K562 treated with DMSO at 1 percent for 4 hours (cell line): ENCODE measurements around the gene SLC25A22. TPM values are rescaled to one million over a fixed set of nuclear protein-coding genes. Genes with fewer than 3 reads are reported as not detected.

ENCODE experiments used
- total RNA-seq: library from RNA; unstranded; fragments of 300-600 nt; gene quantifications from 2 replicates; pipeline ENCODE4 v1.2.3, GENCODE V29; 2022; ENCODE audit not compliant: insufficient read depth

The SLC25A22 gene
- total RNA-seq = 27.7 and 36.2 TPM in 2 replicates

GRCh38 chr11:798093-798713, at the start of gene SLC25A22:
Gene SLC25A22 (minus strand): TSS chr11:798281. CDS start chr11:795006, 3,275 bp downstream.

GRCh38 chr11:842370-843002, 44.4 kb upstream of the SLC25A22 start, which contains the start of the genes POLR2L and TSPAN4:
Gene POLR2L (minus strand): TSS chr11:842529. CDS start chr11:842508, 21 bp downstream.
Gene TSPAN4 (plus strand): TSS chr11:842852. CDS start chr11:850305, 7,453 bp downstream.

GRCh38 chr11:832529-833113, 34.5 kb upstream of the SLC25A22 start, which contains the start of gene CD151:
Gene CD151 (plus strand): TSS chr11:832952. CDS start chr11:836070, 3,118 bp downstream.

GRCh38 chr11:827897-828192, 29.8 kb upstream of the SLC25A22 start, which contains the start of gene CRACR2B:
Gene CRACR2B (plus strand): TSS chr11:827919. CDS start chr11:828608, 689 bp downstream.

GRCh38 chr11:818396-819128, 20.5 kb upstream of the SLC25A22 start, which contains the start of gene PNPLA2:
Gene PNPLA2 (plus strand): TSS chr11:818914. CDS start chr11:819719, 805 bp downstream.

GRCh38 chr11:809287-810039, 11.4 kb upstream of the SLC25A22 start, which contains the start of gene RPLP2:
Gene RPLP2 (plus strand): TSS chr11:809967. CDS start chr11:810235, 268 bp downstream.

GRCh38 chr11:789943-790342, 8.1 kb downstream of the SLC25A22 start, which contains the start of gene CEND1:
Gene CEND1 (minus strand): TSS chr11:790090. CDS start chr11:788576, 1,514 bp downstream.

GRCh38 chr11:777288-778255, 20.5 kb downstream of the SLC25A22 start, which contains the start of gene GATD1:
Gene GATD1 (minus strand): TSS chr11:777487. CDS start chr11:777462, 25 bp downstream.

GRCh38 chr11:747158-748006, 50.7 kb downstream of the SLC25A22 start, which contains the start of gene TALDO1:
Gene TALDO1 (plus strand): TSS chr11:747464. CDS start chr11:747482, 18 bp downstream.

Other genes starting within 250 kb of the SLC25A22 start
- 4.5 and 5.5 TPM in 2 replicates for gene LMNTD2, start 237.5 kb downstream of the SLC25A22 start, total RNA-seq
- gene RASSF7, start 237.3 kb downstream of the SLC25A22 start, total RNA-seq = 41.0 and 43.1 TPM in 2 replicates
- 11.7 and 15.2 TPM in 2 replicates for gene PHRF1, start 221.8 kb downstream of the SLC25A22 start, total RNA-seq
- gene IRF7, start 182.3 kb downstream of the SLC25A22 start, total RNA-seq = 31.7 and 39.7 TPM in 2 replicates
- gene CDHR5, start 173.3 kb downstream of the SLC25A22 start, total RNA-seq = not detected in 2 replicates
- gene SCT, start 171.1 kb downstream of the SLC25A22 start, total RNA-seq = not detected in 2 replicates
- gene DRD4, start 161.0 kb downstream of the SLC25A22 start, total RNA-seq = 1.4 TPM in 1 of 2 replicates, not detected in the other
- 59.9 TPM in 2 replicates for gene DEAF1, start 103.1 kb downstream of the SLC25A22 start, total RNA-seq
- gene TMEM80, start 102.5 kb downstream of the SLC25A22 start, total RNA-seq = 22.2 and 31.1 TPM in 2 replicates
- 6.0 and 9.8 TPM in 2 replicates for gene EPS8L2, start 92.0 kb downstream of the SLC25A22 start, total RNA-seq
- gene TALDO1, start 50.8 kb downstream of the SLC25A22 start, total RNA-seq = 697 and 710 TPM in 2 replicates
- gene GATD1, start 20.8 kb downstream of the SLC25A22 start, total RNA-seq = 42.0 and 45.9 TPM in 2 replicates
- gene CEND1, start 8.2 kb downstream of the SLC25A22 start, total RNA-seq = 0.40 TPM in 1 of 2 replicates, not detected in the other
- 19.8 and 23.6 TPM in 2 replicates for gene PIDD1, start 7.0 kb upstream of the SLC25A22 start, total RNA-seq
- 1,747 and 1,782 TPM in 2 replicates for gene RPLP2, start 11.7 kb upstream of the SLC25A22 start, total RNA-seq
- gene PNPLA2, start 20.6 kb upstream of the SLC25A22 start, total RNA-seq = 126 and 160 TPM in 2 replicates
- 34.6 and 39.1 TPM in 2 replicates for gene CRACR2B, start 29.6 kb upstream of the SLC25A22 start, total RNA-seq
- 155 and 161 TPM in 2 replicates for gene CD151, start 34.7 kb upstream of the SLC25A22 start, total RNA-seq
- 30.3 and 50.1 TPM in 2 replicates for gene POLR2L, start 44.2 kb upstream of the SLC25A22 start, total RNA-seq
- gene TSPAN4, start 44.6 kb upstream of the SLC25A22 start, total RNA-seq = 21.7 and 23.7 TPM in 2 replicates
- 66.3 and 73.9 TPM in 2 replicates for gene CHID1, start 112.5 kb upstream of the SLC25A22 start, total RNA-seq
- gene AP2A2, start 127.6 kb upstream of the SLC25A22 start, total RNA-seq = 36.8 TPM in 2 replicates
- not detected in 2 replicates for gene MUC6, start 238.4 kb upstream of the SLC25A22 start, total RNA-seq